Activated T-helper 17 cell treated with anti-CD3 and anti-CD28 coated beads, Interleukin-2, amount 50 U/mL, for 72 hours (primary cell): ENCODE measurements around the gene MRPL36. TPM values are rescaled to one million over a fixed set of nuclear protein-coding genes. Genes with fewer than 3 reads are reported as not detected.

Experiments used
- ATAC-seq: fragments of 150-1000 bp; cut with Tn5 transposase; replicated peaks from 2 replicates; pipeline ENCODE4 v1.10.0; 2021; ENCODE audit warnings: mild to moderate bottlenecking, moderate library complexity
- H3K27ac Mint-ChIP-seq: one replicate; pipeline ENCODE4 v1.8.0; 2022; ENCODE audit warnings: mixed read lengths
- H3K27me3 Mint-ChIP-seq: one replicate; pipeline ENCODE4 v1.8.0; 2022; ENCODE audit warnings: mixed read lengths
- H3K36me3 Mint-ChIP-seq: one replicate; pipeline ENCODE4 v1.8.0; 2022; ENCODE audit warnings: low read depth, mild to moderate bottlenecking, mixed read lengths
- H3K4me1 Mint-ChIP-seq: one replicate; pipeline ENCODE4 v1.8.0; 2022; ENCODE audit warnings: mixed read lengths
- H3K4me3 Mint-ChIP-seq: one replicate; pipeline ENCODE4 v1.8.0; 2022; ENCODE audit warnings: mild to moderate bottlenecking, mixed read lengths
- H3K9me3 Mint-ChIP-seq: one replicate; pipeline ENCODE4 v1.8.0; 2022; ENCODE audit warnings: mixed read lengths
- total RNA-seq, 2 donors: library from RNA; stranded (reverse); gene quantifications; one replicate each; pipeline ENCODE4 v1.2.3, GENCODE V29; 2022

The MRPL36 gene
- total RNA-seq, 2 donors from 2014 or later: 50.3 to 74.0 TPM

GRCh38 chr5:1780614-1780930, 19.1 kb downstream of the MRPL36 start:
- ATAC-seq: no peak
- H3K4me3 Mint-ChIP-seq: no peak overlapping the region
- H3K9me3 Mint-ChIP-seq: no peaks in the 10 kb centered on the region
- no peaks in the 10 kb centered on the region for H3K27me3 Mint-ChIP-seq
- no peaks in the 10 kb centered on the region for H3K4me1 Mint-ChIP-seq
- H3K36me3 Mint-ChIP-seq: no peaks in the 10 kb centered on the region
- no peak overlapping the region for H3K27ac Mint-ChIP-seq

DNA sequence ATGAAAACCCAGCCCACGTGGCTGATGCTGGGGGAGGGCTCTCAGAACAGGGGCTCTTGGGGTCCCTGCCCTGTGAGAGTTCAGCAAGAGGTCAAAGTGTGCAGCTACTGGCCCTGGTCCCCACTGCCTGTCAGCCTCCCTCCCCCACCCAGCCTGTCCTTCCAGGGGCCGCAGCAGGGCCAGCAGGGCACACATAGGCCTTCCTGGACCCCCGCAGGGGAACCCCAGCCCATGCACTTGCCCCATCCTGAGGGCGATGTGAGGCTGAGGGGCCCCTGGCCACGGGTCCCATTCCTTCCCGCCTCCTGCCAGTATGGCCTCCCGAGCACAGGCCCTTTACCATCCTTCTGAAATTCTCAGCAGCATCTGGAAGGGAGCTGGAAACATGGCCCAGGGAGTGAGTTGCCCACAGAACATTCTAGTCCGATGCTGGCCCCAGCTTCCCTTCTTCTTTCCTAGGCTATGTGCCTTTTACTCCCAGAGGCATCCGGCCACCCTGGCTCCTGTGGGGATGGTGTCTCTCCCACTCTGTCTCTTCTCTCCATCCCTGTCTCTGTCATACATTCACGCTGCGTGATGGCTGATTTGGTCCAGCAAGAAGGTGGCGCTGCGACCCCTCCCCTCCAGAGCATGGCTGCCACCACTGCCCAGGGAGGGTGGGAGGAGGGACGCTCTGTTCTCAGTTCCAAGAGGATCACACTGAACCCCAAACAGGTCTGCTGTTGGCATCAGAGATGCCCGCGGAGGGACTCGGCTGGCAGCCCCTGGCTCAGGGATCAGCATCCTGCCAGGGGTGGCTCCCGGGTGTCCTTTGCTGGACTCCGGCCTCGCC, 19.6 kb downstream of the MRPL36 start:
- Mint-ChIP-seq H3K9me3 (no peaks in the 10 kb centered on the region), H3K4me1 (no peaks in the 10 kb centered on the region), H3K36me3 (no peaks in the 10 kb centered on the region), H3K4me3 (no peak overlapping the region), H3K27me3 (no peaks in the 10 kb centered on the region), H3K27ac (no peak overlapping the region)
- ATAC-seq: no peak

DNA sequence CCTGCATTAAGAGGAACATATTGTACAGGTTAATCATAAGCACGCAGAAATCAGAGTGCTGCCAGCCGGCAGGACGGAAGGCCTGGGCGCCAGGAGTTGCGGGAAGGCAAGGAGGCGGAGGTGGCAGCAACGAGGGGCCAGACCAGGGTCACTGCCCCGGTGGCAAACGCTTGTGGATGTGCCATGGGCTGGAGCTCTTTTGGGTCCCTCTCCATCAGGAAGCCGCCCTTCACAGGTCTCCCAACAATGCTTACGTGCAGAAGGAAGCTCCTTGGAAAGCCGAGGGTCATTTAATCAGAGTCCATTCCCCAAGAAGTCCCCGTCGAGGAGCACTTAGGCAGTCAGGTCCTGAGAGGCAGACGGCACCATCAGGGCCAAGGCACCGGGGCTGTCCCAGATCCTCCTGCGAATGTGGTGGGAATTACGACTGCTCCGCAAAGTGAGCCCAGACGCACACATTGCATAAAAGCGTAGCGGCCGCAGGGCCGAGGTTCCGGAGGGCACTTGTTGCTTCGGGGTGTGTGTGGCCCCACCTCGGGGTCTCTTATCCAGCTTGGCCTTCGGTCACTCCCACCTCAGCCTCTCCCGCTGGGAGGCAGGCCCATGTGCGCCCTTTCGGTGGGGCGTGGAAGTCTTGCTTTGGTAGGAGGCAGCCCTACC, 20.5 kb downstream of the MRPL36 start:
- H3K27me3 Mint-ChIP-seq: no peaks in the 10 kb centered on the region
- H3K9me3 Mint-ChIP-seq: no peaks in the 10 kb centered on the region
- H3K4me1 Mint-ChIP-seq: no peaks in the 10 kb centered on the region
- no peak overlapping the region for H3K4me3 Mint-ChIP-seq
- no peak for ATAC-seq
- H3K27ac Mint-ChIP-seq: no peak overlapping the region
- H3K36me3 Mint-ChIP-seq: no peaks in the 10 kb centered on the region

DNA sequence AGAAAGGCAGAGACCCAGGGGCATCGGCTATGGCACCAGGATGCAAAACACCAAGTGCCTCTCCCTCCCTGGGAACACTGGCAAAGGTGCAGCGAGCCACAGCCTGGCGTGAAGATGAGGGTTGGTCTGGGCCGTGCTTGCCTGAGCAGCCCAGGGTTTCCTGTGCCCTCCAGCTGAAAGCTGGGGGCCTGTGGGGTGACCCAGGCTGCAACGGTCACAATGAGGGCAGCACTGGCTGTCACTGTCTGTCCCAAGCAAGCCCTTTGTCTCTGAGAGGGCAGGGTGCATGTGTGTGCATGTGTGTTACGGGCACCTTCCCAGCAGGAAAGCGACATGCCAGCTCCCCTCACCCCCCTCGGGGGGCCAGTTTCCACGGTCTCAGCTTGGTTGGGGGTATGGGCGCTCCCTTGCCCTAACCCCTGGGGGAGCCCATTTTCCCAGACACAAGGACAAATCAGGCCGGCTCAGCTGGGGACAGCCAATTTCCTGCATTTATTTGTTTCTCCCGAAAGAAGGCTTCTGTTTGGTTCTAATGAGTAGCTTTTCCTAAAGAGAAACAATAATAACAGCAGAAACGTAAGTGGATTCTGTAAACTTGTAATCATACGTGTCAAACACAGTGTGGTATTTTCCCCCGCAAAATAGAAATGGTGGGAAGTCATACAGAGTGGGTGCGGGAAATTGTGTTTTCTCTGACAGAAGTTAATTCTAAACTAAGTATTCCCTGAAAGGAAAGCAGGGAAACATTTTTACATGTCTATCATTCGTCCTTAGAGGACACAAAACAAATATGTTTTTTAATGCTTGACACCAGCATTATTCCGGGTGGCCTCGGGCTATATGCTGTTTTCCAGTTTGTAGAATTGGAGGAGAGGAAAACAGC, 21.3 kb downstream of the MRPL36 start:
- Mint-ChIP-seq H3K4me3 (no peak overlapping the region), H3K27ac (no peak overlapping the region), H3K36me3 (no peaks in the 10 kb centered on the region), H3K9me3 (no peaks in the 10 kb centered on the region), H3K27me3 (no peaks in the 10 kb centered on the region), H3K4me1 (no peaks in the 10 kb centered on the region)
- no peak for ATAC-seq

DNA sequence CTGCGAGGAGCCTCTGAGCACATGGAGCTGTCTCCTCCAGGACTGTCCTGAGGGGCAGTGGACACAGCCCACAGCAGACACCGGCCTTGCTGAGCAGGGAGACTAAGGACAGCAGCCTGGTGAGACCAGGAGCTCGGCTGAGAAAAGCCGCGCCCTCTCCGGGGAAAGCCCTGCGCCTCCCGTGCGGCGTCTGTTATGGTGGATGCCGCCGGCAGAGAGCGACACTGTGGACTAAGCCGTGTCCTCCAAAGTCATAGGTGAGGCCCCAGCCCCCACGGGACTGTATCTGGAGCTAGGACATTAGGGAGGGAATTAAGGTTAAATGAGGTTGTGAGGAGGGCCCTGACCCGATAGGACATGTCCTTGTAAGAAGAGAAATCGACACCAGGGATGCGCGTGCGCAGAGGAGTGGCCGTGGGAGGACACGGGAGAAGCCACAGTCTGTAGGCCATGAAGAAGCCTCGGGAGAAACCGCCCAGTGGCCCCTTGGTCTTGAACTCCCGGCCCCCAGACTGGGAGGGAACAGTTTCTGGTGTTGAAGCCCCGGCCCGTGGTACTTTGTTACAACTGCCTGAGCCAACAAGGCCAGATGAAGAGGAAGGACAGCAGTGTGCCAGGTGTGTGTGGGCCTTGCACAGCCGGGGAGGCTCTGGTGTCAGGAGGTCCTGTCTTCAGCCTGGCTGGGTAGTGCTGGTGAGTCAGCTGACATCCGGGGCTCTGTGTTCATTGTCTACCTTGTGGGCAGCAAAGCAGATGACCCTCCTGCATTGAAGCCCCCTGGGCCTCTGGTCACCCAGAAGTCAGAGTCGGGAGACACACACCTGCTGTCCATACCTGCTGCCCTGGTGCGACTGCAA, 22.1 kb downstream of the MRPL36 start:
- Mint-ChIP-seq H3K9me3 (no peaks in the 10 kb centered on the region), H3K27ac (no peak overlapping the region), H3K36me3 (no peaks in the 10 kb centered on the region), H3K4me3 (no peak overlapping the region), H3K4me1 (no peaks in the 10 kb centered on the region), H3K27me3 (no peaks in the 10 kb centered on the region)
- ATAC-seq: no peak

DNA sequence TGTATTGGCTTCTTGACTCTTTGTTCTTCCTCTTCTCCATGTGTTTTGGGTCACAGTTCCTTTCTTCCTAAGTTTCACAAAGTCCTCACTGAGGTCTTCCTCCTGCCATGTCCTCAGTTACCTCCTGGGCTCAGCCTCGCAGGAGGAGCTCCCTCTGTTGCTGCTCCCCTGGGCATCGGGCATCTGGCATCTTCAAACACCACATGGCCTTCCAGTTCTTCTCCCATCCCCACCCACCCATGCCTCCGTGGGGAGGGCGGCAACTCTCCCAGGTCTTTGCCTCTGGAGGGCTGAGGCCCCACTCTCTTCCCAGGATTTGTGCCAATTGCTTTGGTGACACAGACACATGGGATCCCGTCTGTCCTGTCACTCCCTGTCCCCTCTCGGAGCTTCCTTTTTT, 22.8 kb downstream of the MRPL36 start:
- ATAC-seq: no peak
- no peaks in the 10 kb centered on the region for H3K9me3 Mint-ChIP-seq
- no peak overlapping the region for H3K27ac Mint-ChIP-seq
- H3K27me3 Mint-ChIP-seq: no peaks in the 10 kb centered on the region
- no peak overlapping the region for H3K4me3 Mint-ChIP-seq
- H3K36me3 Mint-ChIP-seq: no peaks in the 10 kb centered on the region
- no peaks in the 10 kb centered on the region for H3K4me1 Mint-ChIP-seq

DNA sequence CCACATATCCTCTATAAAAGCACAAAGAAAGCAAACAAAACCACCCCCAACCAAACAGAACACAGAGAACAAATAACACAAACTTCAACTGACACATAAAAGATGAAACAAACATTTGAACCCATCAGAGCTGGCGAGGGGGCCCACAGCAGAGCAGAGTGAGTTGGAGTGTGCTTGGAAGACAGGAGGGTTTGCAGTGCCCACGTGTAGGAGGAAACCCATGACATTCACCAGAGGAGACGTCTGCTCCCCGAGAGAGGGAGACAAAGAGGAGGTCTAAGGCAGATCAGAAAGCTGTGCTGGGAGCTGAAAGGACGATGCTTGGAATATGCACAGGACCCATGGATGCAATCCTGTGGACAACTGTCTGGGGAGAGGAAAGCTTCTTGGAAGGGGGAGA, 27.0 kb downstream of the MRPL36 start:
- ATAC-seq: no peak
- Mint-ChIP-seq H3K36me3 (no peaks in the 10 kb centered on the region), H3K4me1 (no peaks in the 10 kb centered on the region), H3K27me3 (no peaks in the 10 kb centered on the region), H3K4me3 (no peak overlapping the region), H3K9me3 (no peaks in the 10 kb centered on the region), H3K27ac (peak overlapping the region; percentile 17)

DNA sequence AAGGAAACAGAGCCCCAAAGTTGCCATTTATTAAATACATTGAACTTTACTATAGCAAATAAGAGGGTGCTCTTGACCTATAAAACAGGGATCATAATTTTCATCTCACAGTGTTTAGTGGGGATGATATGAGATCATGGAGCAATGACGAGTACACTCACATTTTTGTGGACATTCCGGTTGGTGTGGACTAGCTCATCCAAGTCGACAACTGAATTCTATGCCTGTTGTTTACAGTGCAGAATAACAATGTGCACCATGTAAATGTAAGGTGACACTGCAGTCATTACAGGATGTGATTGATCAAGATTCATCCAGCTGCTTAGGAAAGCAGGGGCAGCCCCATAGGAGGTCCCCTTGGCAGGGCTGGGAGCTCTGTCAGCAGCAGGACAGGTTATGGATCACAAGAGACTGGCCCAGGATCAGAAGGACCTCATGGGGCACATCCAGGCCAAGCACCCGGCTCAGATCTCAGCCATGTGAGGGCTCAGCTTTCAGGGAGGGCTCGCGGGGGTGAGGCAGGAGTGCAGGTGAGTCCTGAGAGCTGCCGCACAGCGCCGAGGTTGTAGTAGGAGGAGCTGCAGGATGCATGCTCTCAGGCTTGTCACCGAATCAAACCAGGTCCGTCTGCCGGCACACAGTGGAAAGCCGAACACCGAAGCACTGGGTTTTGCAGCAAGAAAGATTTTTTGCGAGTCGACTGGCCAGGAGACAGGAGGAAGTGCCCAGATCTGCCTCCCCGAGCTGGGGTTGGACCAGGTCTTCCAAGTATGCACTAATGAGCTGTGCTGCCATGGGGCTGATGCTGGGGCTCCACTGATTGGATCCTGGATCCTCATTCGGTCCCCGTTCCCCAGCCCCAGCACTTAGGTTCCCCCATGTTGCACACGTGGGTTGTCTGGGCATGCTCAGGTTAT, 28.2 kb downstream of the MRPL36 start:
- Mint-ChIP-seq H3K9me3 (no peaks in the 10 kb centered on the region), H3K4me3 (no peak overlapping the region), H3K36me3 (no peaks in the 10 kb centered on the region), H3K4me1 (no peaks in the 10 kb centered on the region), H3K27me3 (no peaks in the 10 kb centered on the region), H3K27ac (no peak overlapping the region)
- no peak for ATAC-seq

DNA sequence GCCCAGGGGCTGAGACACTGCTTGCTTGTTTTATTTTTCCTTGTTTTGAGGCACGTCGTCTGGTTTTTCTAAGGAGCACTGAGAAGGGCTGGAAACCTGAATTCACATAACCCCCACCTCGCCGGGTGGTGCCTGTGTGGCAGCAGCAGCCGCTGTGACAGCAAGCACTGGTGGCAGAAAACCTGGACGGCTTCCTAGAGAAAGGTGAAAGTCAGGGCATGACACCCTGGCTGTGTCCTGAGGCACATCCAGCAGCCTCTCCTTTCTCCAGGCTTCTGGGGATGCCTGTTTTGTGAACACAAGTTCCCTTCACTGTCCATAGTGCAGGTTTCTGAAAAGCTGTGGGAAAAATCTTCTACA, 29.2 kb downstream of the MRPL36 start:
- no peak overlapping the region for H3K4me3 Mint-ChIP-seq
- no peak for ATAC-seq
- no peaks in the 10 kb centered on the region for H3K27me3 Mint-ChIP-seq
- H3K4me1 Mint-ChIP-seq: no peaks in the 10 kb centered on the region
- H3K9me3 Mint-ChIP-seq: no peaks in the 10 kb centered on the region
- H3K36me3 Mint-ChIP-seq: no peaks in the 10 kb centered on the region
- H3K27ac Mint-ChIP-seq: no peak overlapping the region

DNA sequence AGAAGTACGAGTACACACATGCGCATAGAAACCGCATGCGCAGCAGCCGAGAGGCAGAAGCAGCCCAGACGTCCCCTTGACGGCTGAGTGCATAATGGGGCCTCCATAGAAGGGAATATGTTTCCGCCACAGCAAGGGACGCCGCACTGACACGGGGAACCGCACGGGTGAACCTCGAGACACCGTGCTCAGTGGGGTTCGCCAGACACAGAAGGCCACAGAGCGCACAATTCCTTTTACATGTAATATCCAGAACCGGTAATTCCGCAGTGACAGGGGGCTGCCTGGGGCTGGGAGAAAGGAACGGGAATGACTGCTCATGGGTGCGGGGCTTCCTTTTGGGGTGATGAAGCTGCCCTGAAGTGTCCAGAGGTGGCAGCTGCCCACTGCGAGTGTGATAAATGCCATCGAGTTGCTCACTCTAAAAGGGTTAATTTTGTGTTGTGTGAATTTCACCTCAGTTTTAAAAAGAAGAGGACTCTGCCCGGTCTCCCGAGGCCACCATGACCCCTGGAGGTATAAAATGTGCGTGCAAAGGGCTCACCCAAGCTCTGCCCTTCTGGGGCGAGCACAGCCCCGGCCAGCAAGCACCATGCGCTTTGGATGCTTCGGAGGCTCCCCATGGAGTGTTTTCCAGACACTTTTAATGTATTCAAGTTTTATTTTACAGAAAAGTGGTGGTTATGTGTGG, 29.7 kb downstream of the MRPL36 start:
- no peaks in the 10 kb centered on the region for H3K9me3 Mint-ChIP-seq
- no peak overlapping the region for H3K4me3 Mint-ChIP-seq
- H3K36me3 Mint-ChIP-seq: no peaks in the 10 kb centered on the region
- ATAC-seq: no peak
- no peak overlapping the region for H3K27ac Mint-ChIP-seq
- peaks cover 1% of the 10 kb centered on the region for H3K27me3 Mint-ChIP-seq
- H3K4me1 Mint-ChIP-seq: no peaks in the 10 kb centered on the region

- Mint-ChIP-seq H3K27ac (no peak overlapping the region), H3K4me1 (no peaks in the 10 kb centered on the region), H3K36me3 (no peaks in the 10 kb centered on the region), H3K27me3 (peaks cover 6% of the 10 kb centered on the region), H3K9me3 (no peaks in the 10 kb centered on the region), H3K4me3 (no peak overlapping the region)
- no peak for ATAC-seq
Observed at GRCh38 chr5:1769017-1769640, 30.5 kb downstream of the MRPL36 start.

- no peaks in the 10 kb centered on the region for H3K36me3 Mint-ChIP-seq
- no peak overlapping the region for H3K27ac Mint-ChIP-seq
- no peaks in the 10 kb centered on the region for H3K4me1 Mint-ChIP-seq
- no peak for ATAC-seq
- H3K9me3 Mint-ChIP-seq: no peaks in the 10 kb centered on the region
- H3K4me3 Mint-ChIP-seq: no peak overlapping the region
- H3K27me3 Mint-ChIP-seq: peaks cover 8% of the 10 kb centered on the region
Observed at GRCh38 chr5:1768283-1769000, 31.2 kb downstream of the MRPL36 start.
